ENCODE data around the gene FNDC3B. TPM values are rescaled to one million over a fixed set of nuclear protein-coding genes. Genes with fewer than 3 reads are reported as not detected.

FNDC3B gene
- total RNA-seq, 1 donor from 2014 or later = 24.7 TPM

DNA sequence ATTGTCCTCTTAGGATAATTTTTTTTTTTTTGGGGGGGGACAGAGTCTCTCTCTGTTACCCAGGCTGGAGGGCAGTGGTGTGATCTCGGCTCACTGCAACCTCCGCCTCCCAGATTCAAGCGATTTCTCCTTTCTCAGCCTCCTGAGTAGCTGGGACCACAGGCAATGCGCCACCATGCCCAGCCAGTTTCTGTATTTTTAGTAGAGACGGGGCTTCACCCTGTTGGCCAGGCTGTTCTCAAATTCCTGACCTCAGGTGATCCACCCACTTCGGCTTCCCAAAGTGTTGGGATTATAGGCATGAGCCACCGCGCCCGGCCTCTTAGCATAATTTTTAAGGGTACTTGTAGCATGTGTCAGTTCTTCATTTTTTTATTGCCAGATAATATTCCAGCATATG is 122.6 kb downstream of the FNDC3B start:
- H3K4me1 Mint-ChIP-seq (ENCODE audit: low read depth) = peaks cover 5% of the 10 kb centered on the region
- intact Hi-C loops (cut with micrococcal nuclease) = no loop called here
- no peak overlapping the region for H3K27ac Mint-ChIP-seq
- no peaks in the 10 kb centered on the region for H3K9me3 Mint-ChIP-seq
- H3K36me3 Mint-ChIP-seq (ENCODE audit: low read depth) = no peaks in the 10 kb centered on the region
- DNase-seq (ENCODE audit: low spot score) = no peak
- no peaks in the 10 kb centered on the region for H3K27me3 Mint-ChIP-seq (ENCODE audit: low read depth)
- no peak overlapping the region for H3K4me3 Mint-ChIP-seq (ENCODE audit: low read depth)

GRCh38 chr3:172163320-172163719 is 123.9 kb downstream of the FNDC3B start:
- intact Hi-C loops (cut with micrococcal nuclease) = no loop called here
- no peaks in the 10 kb centered on the region for H3K36me3 Mint-ChIP-seq (ENCODE audit: low read depth)
- H3K4me1 Mint-ChIP-seq (ENCODE audit: low read depth) = peaks cover 7% of the 10 kb centered on the region
- no peaks in the 10 kb centered on the region for H3K27me3 Mint-ChIP-seq (ENCODE audit: low read depth)
- no peak overlapping the region for H3K27ac Mint-ChIP-seq
- H3K9me3 Mint-ChIP-seq = no peaks in the 10 kb centered on the region
- H3K4me3 Mint-ChIP-seq (ENCODE audit: low read depth) = no peak overlapping the region
- no peak for DNase-seq (ENCODE audit: low spot score)

DNA sequence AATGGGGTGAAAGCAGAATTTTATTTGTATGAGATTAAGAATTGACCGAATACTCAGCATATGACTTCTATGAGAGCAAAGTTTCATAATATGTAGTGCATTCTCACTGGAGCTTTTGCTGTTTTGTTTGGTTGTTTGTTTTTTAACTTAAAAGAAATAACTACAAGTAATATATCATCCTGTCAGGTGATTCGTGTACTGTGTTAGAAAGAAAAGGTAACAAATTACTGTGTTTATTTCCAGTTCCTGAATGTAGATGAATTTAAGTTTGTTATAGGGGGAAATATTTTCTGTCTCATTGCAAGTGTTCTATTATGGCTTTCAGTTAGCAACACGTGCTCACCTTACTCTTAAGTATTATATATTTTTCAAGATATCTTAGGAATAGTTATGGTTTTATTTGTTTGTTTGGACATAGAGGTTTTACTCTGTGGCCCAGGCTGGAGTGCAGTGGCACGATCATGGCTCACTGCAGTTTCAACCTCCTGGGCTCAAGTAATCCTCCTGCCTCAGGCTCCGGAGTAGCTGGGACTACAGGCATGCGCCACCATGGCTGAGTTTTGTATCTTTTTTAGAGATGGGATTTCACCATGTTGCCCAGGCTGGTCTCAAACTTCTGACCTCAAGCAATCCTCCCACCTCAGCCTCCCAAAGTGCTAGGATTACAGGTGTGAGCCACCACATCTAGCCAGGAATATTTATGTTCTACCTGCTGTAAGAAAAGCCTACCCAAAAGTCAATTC is 125.4 kb downstream of the FNDC3B start:
- no peak overlapping the region for H3K27ac Mint-ChIP-seq
- intact Hi-C loops (cut with micrococcal nuclease) = no loop called here
- no peak overlapping the region for H3K4me3 Mint-ChIP-seq (ENCODE audit: low read depth)
- DNase-seq (ENCODE audit: low spot score) = no peak
- peaks cover 10% of the 10 kb centered on the region for H3K4me1 Mint-ChIP-seq (ENCODE audit: low read depth)
- no peaks in the 10 kb centered on the region for H3K36me3 Mint-ChIP-seq (ENCODE audit: low read depth)
- H3K27me3 Mint-ChIP-seq (ENCODE audit: low read depth) = no peaks in the 10 kb centered on the region
- no peaks in the 10 kb centered on the region for H3K9me3 Mint-ChIP-seq

DNA sequence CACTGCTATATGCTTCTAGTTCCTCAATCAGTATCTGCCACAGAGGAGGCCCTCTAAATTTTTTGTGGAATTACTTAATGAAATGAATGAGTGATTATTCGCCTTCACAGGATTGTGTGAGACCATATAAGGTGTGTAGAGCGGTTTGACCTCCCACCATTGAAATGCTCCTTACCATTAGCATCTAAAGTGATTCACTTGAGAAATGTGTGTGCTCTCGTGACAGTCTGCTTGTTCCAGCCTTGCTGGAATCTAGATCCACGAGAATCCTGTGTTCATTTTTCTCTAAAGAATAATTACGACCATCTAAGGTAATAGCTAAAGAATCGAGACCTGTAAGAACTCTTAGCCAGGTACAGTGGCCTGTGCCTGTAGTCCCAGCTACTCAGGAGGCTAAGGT is 126.9 kb downstream of the FNDC3B start:
- H3K27me3 Mint-ChIP-seq (ENCODE audit: low read depth) = no peaks in the 10 kb centered on the region
- no peak overlapping the region for H3K4me3 Mint-ChIP-seq (ENCODE audit: low read depth)
- intact Hi-C loops (cut with micrococcal nuclease) = no loop called here
- DNase-seq (ENCODE audit: low spot score) = no peak
- H3K4me1 Mint-ChIP-seq (ENCODE audit: low read depth) = peaks cover 7% of the 10 kb centered on the region
- H3K27ac Mint-ChIP-seq = no peak overlapping the region
- no peaks in the 10 kb centered on the region for H3K9me3 Mint-ChIP-seq
- no peaks in the 10 kb centered on the region for H3K36me3 Mint-ChIP-seq (ENCODE audit: low read depth)

GRCh38 chr3:172166890-172167289 is 127.5 kb downstream of the FNDC3B start:
- Mint-ChIP-seq H3K4me3 (ENCODE audit: low read depth) (no peak overlapping the region), H3K36me3 (ENCODE audit: low read depth) (no peaks in the 10 kb centered on the region), H3K4me1 (ENCODE audit: low read depth) (peaks cover 7% of the 10 kb centered on the region)

GRCh38 chr3:172167892-172168648 is 128.7 kb downstream of the FNDC3B start:
- Mint-ChIP-seq H3K27me3 (ENCODE audit: low read depth) (no peaks in the 10 kb centered on the region), H3K27ac (no peak overlapping the region), H3K36me3 (ENCODE audit: low read depth) (no peaks in the 10 kb centered on the region), H3K4me3 (ENCODE audit: low read depth) (no peak overlapping the region), H3K4me1 (ENCODE audit: low read depth) (peaks cover 7% of the 10 kb centered on the region), H3K9me3 (no peaks in the 10 kb centered on the region)
- intact Hi-C loops (cut with micrococcal nuclease) = no loop called here
- no peak for DNase-seq (ENCODE audit: low spot score)

More at GRCh38 chr3:172166890-172167289, 127.5 kb downstream of the FNDC3B start:
- no peak overlapping the region for H3K27ac Mint-ChIP-seq
- intact Hi-C loops (cut with micrococcal nuclease) = no loop called here
- no peaks in the 10 kb centered on the region for H3K9me3 Mint-ChIP-seq
- DNase-seq (ENCODE audit: low spot score) = no peak
- no peaks in the 10 kb centered on the region for H3K27me3 Mint-ChIP-seq (ENCODE audit: low read depth)

GRCh38 chr3:172170073-172170709 is 130.8 kb downstream of the FNDC3B start:
- Mint-ChIP-seq H3K4me1 (ENCODE audit: low read depth) (peaks cover 11% of the 10 kb centered on the region), H3K27ac (no peak overlapping the region), H3K9me3 (no peaks in the 10 kb centered on the region), H3K27me3 (ENCODE audit: low read depth) (no peaks in the 10 kb centered on the region), H3K36me3 (ENCODE audit: low read depth) (no peaks in the 10 kb centered on the region), H3K4me3 (ENCODE audit: low read depth) (no peak overlapping the region)
- DNase-seq (ENCODE audit: low spot score) = no peak
- intact Hi-C loops (cut with micrococcal nuclease) = no loop called here

DNA sequence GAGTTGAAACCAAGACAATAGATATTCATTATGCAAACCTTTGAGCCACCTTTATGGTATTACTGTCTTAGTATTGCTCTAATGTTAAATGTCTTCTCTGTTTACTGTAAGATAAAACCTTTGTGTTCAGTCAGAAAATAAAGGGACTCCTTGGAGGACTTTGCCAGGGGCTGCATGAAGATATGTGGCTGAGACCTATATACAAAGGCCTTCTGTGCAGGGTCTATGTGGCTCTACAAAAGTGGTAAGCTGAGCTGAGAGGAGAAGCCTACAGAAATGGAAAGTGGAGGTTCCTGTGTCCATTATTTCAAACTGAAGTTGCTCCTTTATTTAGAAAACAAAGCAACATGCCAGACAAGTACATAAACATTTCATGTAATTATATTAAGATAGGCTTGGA is 131.5 kb downstream of the FNDC3B start:
- Mint-ChIP-seq H3K27me3 (ENCODE audit: low read depth) (no peaks in the 10 kb centered on the region), H3K36me3 (ENCODE audit: low read depth) (no peaks in the 10 kb centered on the region), H3K4me3 (ENCODE audit: low read depth) (no peak overlapping the region), H3K4me1 (ENCODE audit: low read depth) (peaks cover 12% of the 10 kb centered on the region), H3K27ac (no peak overlapping the region), H3K9me3 (no peaks in the 10 kb centered on the region)
- no peak for DNase-seq (ENCODE audit: low spot score)
- intact Hi-C loops (cut with micrococcal nuclease) = no loop called here

DNA sequence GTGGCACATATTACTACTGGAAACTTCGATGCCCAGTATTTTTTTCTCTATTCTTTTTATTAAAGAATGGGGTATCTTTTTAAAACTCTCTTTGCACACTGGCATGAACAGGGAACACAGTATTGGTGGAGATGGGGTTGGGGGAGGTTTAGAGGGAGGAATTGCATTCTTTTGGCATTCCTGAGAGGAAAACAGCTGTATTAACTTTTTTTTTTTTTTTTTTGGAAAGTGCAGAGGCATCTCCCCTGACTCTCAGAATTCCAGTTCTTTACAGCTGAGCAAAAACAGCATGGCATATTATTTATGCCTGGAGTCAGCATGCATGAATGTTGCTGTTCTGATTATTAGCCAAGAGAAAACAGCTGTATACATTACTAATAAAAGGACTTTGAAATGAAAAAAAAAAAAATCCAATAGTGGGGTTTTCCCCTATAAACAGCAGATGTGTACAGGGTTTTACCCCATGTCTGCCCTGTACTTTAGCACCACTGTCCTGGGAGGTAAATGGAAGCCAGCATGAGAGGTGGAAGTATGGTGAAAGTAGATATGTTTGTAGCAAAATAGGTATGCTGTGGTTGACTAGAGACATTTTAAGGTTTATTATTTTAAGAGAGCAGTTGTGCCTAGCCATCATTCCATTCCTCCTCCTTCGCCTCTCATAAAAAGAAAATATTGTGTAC is 132.2 kb downstream of the FNDC3B start:
- intact Hi-C loops (cut with micrococcal nuclease) = no loop called here
- peaks cover 12% of the 10 kb centered on the region for H3K4me1 Mint-ChIP-seq (ENCODE audit: low read depth)
- no peak overlapping the region for H3K4me3 Mint-ChIP-seq (ENCODE audit: low read depth)
- no peaks in the 10 kb centered on the region for H3K9me3 Mint-ChIP-seq
- DNase-seq (ENCODE audit: low spot score) = no peak
- no peaks in the 10 kb centered on the region for H3K36me3 Mint-ChIP-seq (ENCODE audit: low read depth)
- no peaks in the 10 kb centered on the region for H3K27me3 Mint-ChIP-seq (ENCODE audit: low read depth)
- no peak overlapping the region for H3K27ac Mint-ChIP-seq

GRCh38 chr3:172173316-172174254 is 134.2 kb downstream of the FNDC3B start:
- DNase-seq (ENCODE audit: low spot score) = no peak
- Mint-ChIP-seq H3K4me1 (ENCODE audit: low read depth) (peaks cover 10% of the 10 kb centered on the region), H3K36me3 (ENCODE audit: low read depth) (peaks cover 3% of the 10 kb centered on the region), H3K27ac (no peak overlapping the region), H3K27me3 (ENCODE audit: low read depth) (no peaks in the 10 kb centered on the region), H3K4me3 (ENCODE audit: low read depth) (no peak overlapping the region), H3K9me3 (no peaks in the 10 kb centered on the region)
- intact Hi-C loops (cut with micrococcal nuclease) = no loop called here

DNA sequence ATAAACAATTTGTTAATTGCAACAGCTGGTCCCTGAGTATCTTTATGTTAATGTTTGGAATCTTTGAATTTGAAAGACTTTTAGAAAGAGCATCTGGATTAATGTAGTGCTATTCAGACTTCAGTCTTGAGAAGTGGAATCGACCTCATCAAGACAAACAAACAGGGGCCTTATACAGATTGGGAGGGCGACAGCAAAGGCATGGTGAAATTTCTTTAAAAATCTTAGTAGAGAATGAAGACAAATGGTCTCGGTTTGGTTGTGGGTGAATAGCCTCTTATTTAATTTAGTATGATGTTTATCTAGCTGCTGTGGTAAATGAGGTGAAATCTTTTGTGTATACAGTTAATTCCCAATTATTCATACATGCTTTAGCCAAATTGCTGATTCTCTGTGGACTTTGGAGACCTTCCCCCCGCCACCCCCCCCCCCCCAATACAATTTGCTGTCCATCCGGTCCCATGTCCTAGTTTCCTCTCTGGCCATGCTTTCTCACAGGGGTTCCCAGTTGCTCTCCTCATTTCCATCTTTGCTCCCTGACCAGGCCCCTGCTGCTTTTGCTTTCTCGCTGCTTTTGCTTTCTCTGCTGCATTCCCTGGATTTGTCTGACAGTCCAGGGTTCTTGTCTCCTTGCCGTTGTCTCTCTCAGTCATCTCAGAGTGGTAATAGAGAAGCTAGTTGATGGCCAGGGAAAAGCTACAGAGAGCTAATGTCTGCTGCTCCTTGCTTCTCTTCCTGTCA is 135.3 kb downstream of the FNDC3B start:
- Mint-ChIP-seq H3K27me3 (ENCODE audit: low read depth) (no peaks in the 10 kb centered on the region), H3K27ac (no peak overlapping the region), H3K4me3 (ENCODE audit: low read depth) (no peak overlapping the region), H3K9me3 (no peaks in the 10 kb centered on the region), H3K4me1 (ENCODE audit: low read depth) (peaks cover 5% of the 10 kb centered on the region), H3K36me3 (ENCODE audit: low read depth) (peaks cover 3% of the 10 kb centered on the region)
- intact Hi-C loops (cut with micrococcal nuclease) = no loop called here
- DNase-seq (ENCODE audit: low spot score) = no peak
